ENCODE results near the gene DOHH. TPM values are rescaled to one million over a fixed set of nuclear protein-coding genes. Genes with fewer than 3 reads are reported as not detected.
"Not testable (repeated sequence)": the region's sequence is repeated elsewhere in the genome, so short reads cannot be mapped to it uniquely, and the experiment has no call there.

Gene DOHH
- polyA plus RNA-seq, 2 of the 4 experiments (the other 2 are of a cell fraction), result 4.6 to 13.3 TPM

- no peak overlapping the region for H3K4me3 ChIP-seq
- FAIRE-seq, result no peak
- TF ChIP-seq ELK1 (IDR thresholded peaks at IDR 0.05; ENCODE audit: low read depth, low read length) (no peak), POLR2AphosphoS2 (conservative IDR thresholded peaks at IDR 0.05; ENCODE audit: low read length) (no peak), CBX2 (IDR thresholded peaks at IDR 0.05; ENCODE audit: borderline replicate concordance, low read depth) (no peak), CBX8 (IDR thresholded peaks at IDR 0.05) (no peak), ZFP36 (IDR thresholded peaks at IDR 0.05; ENCODE audit: borderline replicate concordance, partially characterized antibody) (no peak), GATA3 (IDR thresholded peaks at IDR 0.05; ENCODE audit: borderline replicate concordance) (no peak), SMC3 (IDR thresholded peaks at IDR 0.05) (no peak), JUNB (IDR thresholded peaks at IDR 0.05) (no peak), PHF8 (IDR thresholded peaks at IDR 0.05; ENCODE audit: borderline replicate concordance, low read depth) (no peak), POLR2A (IDR thresholded peaks at IDR 0.05; ENCODE audit: low read length) (no peak), REST (IDR thresholded peaks at IDR 0.05) (no peak), ESRRA (IDR thresholded peaks at IDR 0.05; ENCODE audit: borderline replicate concordance, low read length) (no peak), USF2 (IDR thresholded peaks at IDR 0.05) (no peak)
- CTCF ChIA-PET, result interaction anchor here (0.8 kb wide), 1 partner anchor 44 kb away, joined by 5 read pairs; no protein-coding TSS in a partner anchor
- no peaks in the 10 kb centered on the region for H3K4me1 ChIP-seq
- ATAC-seq, result no peak
- H3K27ac ChIP-seq, result no peak overlapping the region
- H3K9me3 ChIP-seq, result no peaks in the 10 kb centered on the region
- H3K4me2 ChIP-seq, result no peak overlapping the region
- POLR2A ChIA-PET, result no interaction called here
- DNase-seq (ENCODE audit: low read depth in 1 of 2, low spot score in 1 of 2), result no peak
- 92% methylated on average over 5 of the region's 29 CpGs for WGBS (ENCODE audit: missing lambda C conversion rate)
These were observed 31.2 kb upstream of the DOHH start for GRCh38 chr19:3531716-3532115.

- Histone ChIP-seq H3K4me2 (no peak overlapping the region), H3K4me1 (no peaks in the 10 kb centered on the region), H3K27ac (no peak overlapping the region), H3K4me3 (no peak overlapping the region), H3K9me3 (no peaks in the 10 kb centered on the region)
- ATAC-seq (no peak), FAIRE-seq (no peak), DNase-seq (ENCODE audit: low read depth in 1 of 2, low spot score in 1 of 2) (no peak)
- ChIA-PET POLR2A (no interaction called here), CTCF (interaction anchor here (1.0 kb wide), 1 partner anchor 15 kb away, joined by 7 read pairs; no protein-coding TSS in a partner anchor)
- WGBS (ENCODE audit: missing lambda C conversion rate), result 96% methylated on average over 12 of the region's 12 CpGs
- TF ChIP-seq SREBF2 (IDR thresholded peaks at IDR 0.05) (no peak), ZFP36 (IDR thresholded peaks at IDR 0.05; ENCODE audit: borderline replicate concordance, partially characterized antibody) (no peak), NR3C1 (IDR thresholded peaks at IDR 0.05) (no peak), MAX (IDR thresholded peaks at IDR 0.05) (no peak), HDAC2 (IDR thresholded peaks at IDR 0.05) (no peak), HMGXB4 (CRISPR knock-in tag; IDR thresholded peaks at IDR 0.05; ENCODE audit: borderline replicate concordance) (no peak), ELK1 (IDR thresholded peaks at IDR 0.05; ENCODE audit: low read depth, low read length) (no peak), KDM1A (IDR thresholded peaks at IDR 0.05; ENCODE audit: low read depth) (no peak), CHD4 (IDR thresholded peaks at IDR 0.05; ENCODE audit: borderline replicate concordance) (no peak), EP300 (IDR thresholded peaks at IDR 0.05) (no peak), CEBPB (IDR thresholded peaks at IDR 0.05) (no peak), PHF8 (IDR thresholded peaks at IDR 0.05; ENCODE audit: borderline replicate concordance, low read depth) (no peak), NPAS2 (CRISPR knock-in tag; IDR thresholded peaks at IDR 0.05; ENCODE audit: borderline replicate concordance) (no peak), CBX8 (IDR thresholded peaks at IDR 0.05) (no peak), MAZ (IDR thresholded peaks at IDR 0.05; ENCODE audit: borderline replicate concordance, low read depth, low read length) (no peak), EHMT2 (IDR thresholded peaks at IDR 0.05; ENCODE audit: low read depth) (no peak), TFCP2L1 (CRISPR knock-in tag; IDR thresholded peaks at IDR 0.05) (no peak), HEYL (CRISPR knock-in tag; IDR thresholded peaks at IDR 0.05) (no peak)
These were observed 29.9 kb upstream of the DOHH start for GRCh38 chr19:3530389-3530788.

GRCh38 chr19:3529299-3529698, 28.8 kb upstream of the DOHH start:
- DNase-seq (ENCODE audit: low read depth in 1 of 2, low spot score in 1 of 2); ATAC-seq; POLR2A ChIA-PET; H3K4me1 ChIP-seq; H3K27ac ChIP-seq; FAIRE-seq; CTCF ChIA-PET; H3K4me2 ChIP-seq; H3K4me3 ChIP-seq; H3K9me3 ChIP-seq: not testable (repeated sequence)
- 94% methylated on average over 7 of the region's 7 CpGs for WGBS (ENCODE audit: missing lambda C conversion rate)

Measured in A549 (cell line).